Measurements from ENCODE around the gene TACC2.

The TACC2 gene

GRCh38 chr10:122033224-122033926 is 44.4 kb downstream of the TACC2 start:
- DNase-seq (ENCODE audit: low read depth) = no peak

GRCh38 chr10:122034149-122034756 is 45.3 kb downstream of the TACC2 start:
- peak; percentile 20 for DNase-seq (ENCODE audit: low read depth)

- no peak for DNase-seq (ENCODE audit: low read depth)
These were observed 51.8 kb downstream of the TACC2 start for GRCh38 chr10:122040786-122041185.

GRCh38 chr10:122042836-122043235 is 53.9 kb downstream of the TACC2 start:
- no peak for DNase-seq (ENCODE audit: low read depth)

- DNase-seq (ENCODE audit: low read depth) = no peak
These were observed 55.2 kb downstream of the TACC2 start for GRCh38 chr10:122044045-122044661.

GRCh38 chr10:122044713-122045112 is 55.8 kb downstream of the TACC2 start:
- DNase-seq (ENCODE audit: low read depth) = no peak

- no peak for DNase-seq (ENCODE audit: low read depth)
These were observed 56.2 kb downstream of the TACC2 start for GRCh38 chr10:122045212-122045611.

GRCh38 chr10:122047560-122047959 is 58.6 kb downstream of the TACC2 start:
- DNase-seq (ENCODE audit: low read depth) = no peak

GRCh38 chr10:122049076-122049475 is 60.1 kb downstream of the TACC2 start:
- no peak for DNase-seq (ENCODE audit: low read depth)

GRCh38 chr10:122050311-122050710 is 61.3 kb downstream of the TACC2 start:
- no peak for DNase-seq (ENCODE audit: low read depth)

GRCh38 chr10:122050811-122051210 is 61.8 kb downstream of the TACC2 start:
- DNase-seq (ENCODE audit: low read depth) = no peak

GRCh38 chr10:122051609-122052385 is 62.8 kb downstream of the TACC2 start:
- peak; percentile 51 for DNase-seq (ENCODE audit: low read depth)

- DNase-seq (ENCODE audit: low read depth) = no peak
These were observed 63.7 kb downstream of the TACC2 start for GRCh38 chr10:122052701-122053100.

- DNase-seq (ENCODE audit: low read depth) = no peak
These were observed 64.4 kb downstream of the TACC2 start for GRCh38 chr10:122053314-122053713.

- no peak for DNase-seq (ENCODE audit: low read depth)
These were observed 65.4 kb downstream of the TACC2 start for GRCh38 chr10:122054048-122055025.

GRCh38 chr10:122055252-122055651 is 66.3 kb downstream of the TACC2 start:
- DNase-seq (ENCODE audit: low read depth) = no peak

- DNase-seq (ENCODE audit: low read depth) = no peak
These were observed 67.6 kb downstream of the TACC2 start for GRCh38 chr10:122056431-122057094.

- DNase-seq (ENCODE audit: low read depth) = no peak
These were observed 69.0 kb downstream of the TACC2 start for GRCh38 chr10:122057841-122058413.

GRCh38 chr10:122060250-122060649 is 71.3 kb downstream of the TACC2 start:
- DNase-seq (ENCODE audit: low read depth) = no peak

All from HS-5 (cell line).